GM21390 (cell line): ENCODE data around the gene PCBD2.
A peak's percentile ranks its signal among the peaks of the same experiment; 100 is the strongest.
"Not testable (repeated sequence)": the region's sequence is repeated elsewhere in the genome, so short reads cannot be mapped to it uniquely, and the experiment has no call there.

Experiments used
- ATAC-seq: cut with Tn5 transposase; IDR thresholded peaks from one replicate; pipeline ENCODE4 v1.9.1; 2021; ENCODE audit not compliant: unreplicated experiment

The PCBD2 gene

DNA sequence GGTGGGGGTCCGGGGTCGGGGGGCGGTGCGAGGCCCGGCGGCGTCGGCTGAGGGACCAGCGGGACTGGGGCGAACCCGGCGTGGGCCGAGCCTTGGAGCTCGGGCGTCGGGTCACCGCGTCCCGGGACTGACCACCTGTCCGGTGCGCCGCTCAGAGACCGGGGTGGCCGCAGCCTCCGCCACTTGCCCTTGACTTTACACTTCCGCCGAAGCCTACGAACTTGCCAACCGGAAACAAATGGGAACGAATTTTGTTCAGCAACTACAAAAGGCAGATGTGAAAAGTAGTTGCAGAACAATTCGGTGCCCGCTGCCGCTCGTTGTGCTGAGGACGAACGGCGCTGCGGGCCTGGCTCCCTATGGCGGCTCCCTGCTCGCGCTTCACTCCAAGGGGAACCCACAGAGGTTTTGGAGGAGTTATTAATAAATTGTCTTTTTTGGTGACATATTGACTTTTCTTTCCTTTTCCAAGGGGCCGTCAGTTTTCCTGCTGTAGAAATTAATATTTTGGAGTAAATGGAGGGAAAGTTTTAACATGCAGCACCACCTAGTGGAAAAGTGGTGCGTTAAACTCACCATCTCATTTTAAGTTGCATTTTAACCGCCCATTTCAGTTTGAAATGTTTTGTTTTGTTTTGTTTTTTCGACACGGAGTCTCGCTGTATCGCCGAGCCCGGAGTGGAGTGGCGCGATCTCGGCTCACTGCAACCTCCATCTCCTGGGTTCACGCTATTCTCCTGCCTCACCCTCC, 490 bp downstream of the PCBD2 start:
- ATAC-seq: peak; percentile 25

DNA sequence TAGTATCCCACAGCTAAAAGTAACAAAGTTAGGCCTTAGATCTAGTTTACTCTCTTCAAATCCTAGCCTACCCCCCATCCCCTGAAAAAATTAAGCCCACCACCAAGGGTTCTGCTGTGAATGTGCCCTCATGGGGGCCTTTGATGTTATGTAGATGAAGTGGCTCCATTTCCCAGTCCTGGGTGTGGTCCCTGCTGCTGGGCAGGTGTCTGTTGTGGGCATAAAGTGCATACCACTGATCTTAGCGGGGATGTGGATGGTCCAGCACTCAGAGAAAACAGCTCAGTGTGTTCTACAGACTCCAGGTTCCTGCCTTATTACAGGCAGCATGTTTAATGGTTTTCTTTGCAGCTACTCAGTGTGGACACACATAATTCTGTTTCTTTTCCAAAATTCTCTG, 1.9 kb downstream of the PCBD2 start:
- no peak for ATAC-seq

DNA sequence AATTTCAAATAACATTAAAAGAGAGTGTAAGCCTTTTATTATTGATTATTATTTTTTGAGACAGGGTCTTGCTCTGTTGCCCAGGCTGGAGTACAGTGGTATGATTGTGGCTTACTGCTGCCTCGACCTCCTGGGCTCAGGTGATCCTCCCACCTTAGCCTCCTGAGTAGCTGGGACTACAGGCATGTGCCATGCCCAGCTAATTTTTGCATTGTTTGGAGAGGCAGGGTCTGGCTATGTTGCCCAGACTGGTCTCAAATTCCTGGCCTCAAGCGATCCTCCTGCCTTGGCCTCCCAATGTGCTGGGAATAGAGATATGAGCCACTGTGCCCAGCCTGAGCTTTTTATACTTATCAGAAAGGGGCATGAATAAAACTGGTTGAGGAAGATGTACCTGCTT, 5.8 kb downstream of the PCBD2 start:
- not testable (repeated sequence) for ATAC-seq

DNA sequence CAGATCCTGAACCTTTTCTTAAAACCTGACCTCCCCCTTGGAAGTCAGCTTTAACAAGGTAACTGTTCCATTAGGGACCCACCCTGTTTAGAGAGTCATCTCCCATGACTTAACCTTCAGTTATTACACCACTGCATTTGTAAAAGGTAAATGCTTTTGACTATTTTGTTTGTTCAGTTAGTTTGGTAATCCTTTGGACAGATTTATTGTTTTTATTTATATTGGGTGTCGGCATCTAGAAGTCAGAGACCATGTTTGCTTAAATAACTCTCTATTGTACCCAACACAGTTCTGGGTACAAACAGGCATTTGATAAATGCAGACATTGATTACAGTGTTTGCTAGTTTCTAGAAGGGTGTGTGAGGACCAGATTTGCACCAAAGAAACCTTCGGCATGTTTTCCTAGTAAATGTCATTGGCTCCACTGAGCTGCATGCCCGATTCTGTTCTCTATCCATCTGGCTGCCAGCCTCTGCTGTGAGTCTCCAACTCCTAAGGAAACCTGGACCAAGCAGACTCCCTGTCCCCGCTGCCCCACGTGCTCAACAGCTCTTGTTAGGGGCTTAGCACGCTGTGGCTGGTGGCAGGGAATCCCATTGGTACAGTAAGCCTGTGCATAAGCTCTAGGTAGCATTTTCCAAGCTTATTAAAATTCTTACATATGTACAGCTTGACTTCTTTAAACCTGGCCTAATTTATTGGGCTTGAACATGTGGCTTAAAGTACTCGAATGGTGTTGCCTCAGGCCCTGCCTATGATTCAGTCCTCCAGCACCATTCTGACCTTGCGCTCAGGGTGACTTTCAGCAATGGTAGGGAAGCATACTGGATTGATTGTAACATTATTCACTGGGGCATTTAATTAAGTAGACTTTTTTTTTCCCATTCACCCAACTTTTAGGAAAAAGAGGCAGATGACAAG, 6.6 kb downstream of the PCBD2 start:
- no peak for ATAC-seq

DNA sequence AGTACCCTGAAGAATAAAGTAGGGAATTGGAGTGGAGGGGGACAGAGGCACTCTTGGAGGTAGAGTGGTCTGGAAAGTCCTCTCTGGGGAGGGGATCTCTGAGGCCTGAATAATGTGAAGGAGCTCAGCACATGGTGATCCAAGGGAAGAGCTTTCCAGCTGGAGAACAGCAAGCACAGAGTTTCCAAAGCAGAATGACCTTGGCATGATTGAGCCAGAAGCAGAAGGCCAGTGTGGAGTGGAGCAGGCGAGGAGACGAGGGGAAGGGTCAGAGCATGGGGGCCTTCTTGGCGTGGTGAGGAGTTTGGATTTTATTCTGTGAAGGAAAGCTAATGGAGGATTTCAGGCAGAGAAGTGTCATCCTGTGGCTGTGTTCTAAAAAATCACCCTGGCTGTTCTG, 8.3 kb downstream of the PCBD2 start:
- ATAC-seq: no peak

DNA sequence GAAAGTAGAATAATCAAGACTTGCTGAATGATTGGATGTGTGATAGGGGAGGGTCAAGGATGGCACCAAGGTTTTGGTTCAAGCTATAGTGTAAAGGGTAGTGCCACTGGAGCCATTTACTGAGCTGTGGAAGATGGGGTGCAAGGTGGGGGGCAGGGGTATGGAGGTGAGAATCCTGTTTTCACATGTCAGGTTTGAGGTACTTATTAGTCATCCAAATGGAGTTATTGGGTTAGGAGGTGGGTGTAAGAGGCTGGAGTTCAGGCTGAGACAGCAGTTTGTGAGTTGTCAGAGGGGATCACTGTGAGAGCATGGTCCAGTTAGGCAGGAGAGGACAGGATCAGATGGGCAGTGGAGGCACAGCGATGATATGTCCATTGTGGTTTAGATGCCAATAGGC, 8.9 kb downstream of the PCBD2 start:
- ATAC-seq: no peak

DNA sequence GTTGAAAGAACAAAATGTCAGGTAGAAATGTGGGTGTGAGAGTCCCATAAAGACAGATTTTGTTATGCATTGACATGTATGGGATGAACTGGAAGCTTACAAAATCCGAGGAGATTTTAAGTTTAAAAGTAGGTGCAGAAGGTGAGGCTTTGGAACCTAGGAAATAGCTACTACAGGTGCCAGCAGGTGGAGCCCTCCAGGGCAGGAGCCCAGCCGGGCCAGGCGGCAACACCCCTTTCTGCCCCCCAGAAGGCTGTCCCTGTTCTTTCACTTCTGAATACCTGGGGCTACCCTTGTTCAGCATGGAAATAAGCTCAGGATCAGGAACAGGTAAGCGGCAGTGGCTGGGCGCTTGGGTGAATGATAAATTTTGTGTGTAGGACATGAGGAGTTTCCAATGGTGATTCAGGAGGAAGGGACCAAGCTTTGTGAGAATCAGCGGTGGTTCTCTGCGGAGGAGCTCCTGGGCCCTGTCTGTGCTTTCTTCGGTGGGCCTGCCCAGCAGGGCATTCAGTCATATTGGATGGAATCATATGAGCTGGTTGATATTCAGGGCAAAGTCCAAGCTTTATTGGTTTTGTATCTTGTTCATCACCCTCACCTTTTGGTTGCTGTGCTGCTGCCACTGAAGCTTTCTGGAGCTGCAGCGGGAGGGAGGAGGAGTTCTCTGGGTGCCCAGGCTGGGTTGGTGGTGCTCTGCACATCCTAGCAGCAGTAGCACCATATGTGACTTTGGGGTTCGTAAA, 12.3 kb downstream of the PCBD2 start:
- no peak for ATAC-seq

DNA sequence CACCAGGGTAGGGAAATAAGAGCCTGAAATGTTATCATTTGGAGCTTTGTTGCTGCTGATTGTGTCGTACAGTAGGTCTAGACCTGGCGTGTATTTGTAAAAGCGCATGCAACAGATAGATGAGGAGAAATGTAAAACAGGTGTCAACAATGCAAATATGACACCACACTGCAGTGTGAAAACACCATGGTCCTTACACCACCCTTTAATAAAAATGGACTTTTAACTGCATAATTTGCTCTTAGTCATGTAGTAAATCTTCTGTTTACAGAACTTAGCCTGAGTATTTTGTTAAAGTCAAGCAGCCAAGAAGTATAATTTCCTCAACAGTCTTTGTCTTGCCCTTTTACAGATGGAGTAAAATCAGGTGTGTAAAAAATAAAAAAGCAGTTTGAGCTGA, 13.9 kb downstream of the PCBD2 start:
- ATAC-seq: no peak

DNA sequence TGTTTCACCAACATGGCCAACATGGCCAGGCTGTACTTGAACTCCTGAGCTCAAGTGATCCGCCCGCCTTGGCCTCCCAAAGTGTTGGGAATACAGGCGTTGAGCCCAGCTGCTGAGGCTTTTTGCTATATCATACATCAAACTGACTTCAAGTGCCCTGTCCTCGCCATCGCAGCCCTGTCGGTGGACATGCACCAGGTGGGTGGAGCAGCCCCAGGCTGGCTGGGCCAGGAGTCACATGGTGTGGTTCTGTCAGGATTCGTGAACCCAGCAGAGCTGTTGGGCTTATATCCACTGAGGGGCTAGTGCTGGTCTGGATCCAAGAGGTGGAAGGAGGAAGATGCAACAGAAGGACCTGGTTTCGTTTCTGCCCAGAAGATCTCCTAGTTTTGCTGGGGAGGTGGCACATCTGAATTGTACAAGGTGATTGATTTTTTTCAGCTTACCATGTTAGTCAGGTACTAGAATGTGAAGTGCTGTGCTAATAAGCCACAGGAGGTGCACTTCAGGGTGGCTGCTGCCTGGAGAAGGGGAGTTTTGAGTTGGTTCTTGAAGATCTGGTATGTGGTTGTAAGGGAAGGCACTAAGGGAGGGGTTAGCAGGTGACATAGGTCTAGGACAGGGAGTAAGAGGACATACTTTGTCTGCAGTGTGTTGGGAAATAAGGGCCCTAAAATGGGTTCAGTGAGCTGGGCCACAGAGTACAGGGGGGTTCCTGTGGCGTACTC, 16.1 kb downstream of the PCBD2 start:
- ATAC-seq: no peak

DNA sequence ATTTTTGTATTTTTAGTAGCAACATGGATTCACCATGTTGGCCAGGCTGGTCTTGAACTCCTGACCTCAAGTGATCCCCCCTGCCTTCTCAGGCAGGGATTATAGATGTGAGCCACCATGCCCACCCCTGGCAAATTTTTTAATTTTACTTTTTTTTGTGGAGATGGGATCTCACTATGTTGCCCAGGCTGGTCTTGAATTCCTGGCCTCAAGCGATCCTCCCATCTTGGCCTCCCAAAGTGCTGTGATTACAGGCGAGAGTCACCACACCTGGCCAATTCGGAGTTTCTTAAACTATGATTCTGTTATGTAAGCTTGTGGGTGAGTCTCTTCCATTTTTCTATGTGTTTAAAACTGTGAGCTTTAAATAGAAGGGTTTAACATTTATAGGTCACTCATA, 27.6 kb downstream of the PCBD2 start:
- ATAC-seq: no peak

DNA sequence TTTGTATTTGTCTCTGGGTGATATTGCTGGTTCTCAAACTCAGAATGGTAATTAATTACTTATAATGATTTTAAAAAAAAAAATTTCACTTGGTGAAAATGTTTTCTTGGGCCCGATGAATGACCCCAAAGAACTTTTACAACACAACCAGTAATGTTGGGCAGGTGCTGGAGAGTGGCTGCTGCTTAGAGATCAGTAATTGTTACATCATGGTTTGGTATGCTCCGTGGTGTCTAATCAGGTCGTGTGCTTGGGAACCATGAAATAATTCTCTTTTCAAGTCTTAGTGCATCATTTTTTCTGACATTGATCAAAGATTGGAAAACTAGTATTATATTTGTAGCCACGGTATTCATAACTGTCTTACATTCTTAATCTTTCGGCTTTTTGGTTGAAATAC, 29.3 kb downstream of the PCBD2 start:
- no peak for ATAC-seq

DNA sequence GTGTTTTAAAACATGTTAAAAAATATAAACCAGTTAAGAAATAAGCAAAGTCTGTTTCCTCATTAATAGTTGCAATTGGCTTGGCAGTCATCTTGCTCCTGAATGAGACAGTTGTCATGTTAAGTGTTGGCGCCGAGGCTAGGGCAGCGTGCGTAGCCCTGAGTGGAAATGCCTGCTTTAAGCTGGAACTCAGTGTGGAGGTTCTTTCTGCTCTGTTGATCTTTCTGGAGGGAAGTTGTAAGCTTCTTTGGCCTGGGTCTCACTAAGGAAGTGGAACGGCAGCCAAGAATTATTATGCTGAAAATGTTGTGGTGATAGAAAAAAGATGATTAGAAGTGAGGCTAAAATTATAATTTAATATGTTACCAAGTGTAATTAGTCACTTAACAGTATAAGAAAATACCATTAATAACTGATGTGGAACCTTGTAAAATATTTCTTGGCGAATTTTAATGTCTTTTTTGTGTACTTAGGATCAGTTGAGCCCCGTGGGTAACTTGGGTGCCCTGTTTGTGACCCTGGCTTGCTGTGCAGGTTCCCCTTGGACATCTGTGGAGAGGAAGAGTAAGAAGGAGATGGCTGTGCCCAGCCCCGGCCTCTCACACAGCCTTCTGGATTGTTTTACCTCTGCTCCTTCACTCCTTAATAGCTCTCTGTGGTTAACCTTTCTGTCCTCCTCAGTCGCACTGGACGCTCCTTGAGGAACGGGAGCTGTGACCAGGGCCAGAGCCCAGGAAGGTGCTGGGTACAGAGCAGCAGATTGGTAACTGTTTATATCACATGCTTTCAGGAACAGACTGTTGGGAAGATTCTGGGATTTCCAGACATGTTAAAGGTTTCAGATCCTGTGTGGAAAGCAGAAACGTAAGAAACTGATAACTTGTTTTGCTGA, 31.0 kb downstream of the PCBD2 start:
- ATAC-seq: no peak

DNA sequence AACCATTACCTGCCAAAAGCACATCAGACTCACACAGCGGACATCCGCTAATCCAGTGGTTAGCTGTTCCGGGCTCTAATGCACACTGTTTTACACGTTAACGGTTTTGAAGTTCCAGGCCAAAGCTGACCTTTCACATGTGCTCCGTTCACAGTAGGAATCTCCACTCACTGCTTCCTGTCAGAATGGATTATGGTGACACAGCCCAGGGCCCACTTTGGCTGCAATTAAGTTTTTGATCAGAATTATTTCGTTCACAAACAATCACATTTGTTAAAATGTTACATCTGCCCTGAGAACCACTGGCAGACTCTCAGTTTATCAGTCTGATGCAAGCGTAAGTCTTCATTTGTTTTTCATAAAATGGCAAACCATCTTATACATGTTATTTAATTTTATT, 32.6 kb downstream of the PCBD2 start:
- ATAC-seq: no peak

DNA sequence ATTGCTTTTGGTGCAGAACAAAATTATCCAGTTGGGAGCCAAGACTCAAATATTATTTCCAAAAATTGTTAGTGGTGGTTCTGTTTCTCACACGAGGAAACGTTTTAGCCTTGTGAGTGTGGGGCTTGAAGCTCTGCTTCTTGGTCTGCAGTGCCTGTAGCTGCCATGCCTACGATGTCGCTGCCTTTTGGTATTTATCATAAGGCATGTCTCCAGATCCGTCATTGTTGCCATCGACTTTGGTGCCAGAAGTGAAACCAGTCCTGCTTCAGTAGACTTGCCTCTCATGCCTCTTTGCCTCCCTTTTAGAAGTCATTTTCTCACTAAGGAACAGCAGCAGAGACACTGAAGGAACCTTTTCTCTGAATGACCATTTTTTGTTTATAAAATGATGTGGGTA, 33.1 kb downstream of the PCBD2 start:
- ATAC-seq: no peak

DNA sequence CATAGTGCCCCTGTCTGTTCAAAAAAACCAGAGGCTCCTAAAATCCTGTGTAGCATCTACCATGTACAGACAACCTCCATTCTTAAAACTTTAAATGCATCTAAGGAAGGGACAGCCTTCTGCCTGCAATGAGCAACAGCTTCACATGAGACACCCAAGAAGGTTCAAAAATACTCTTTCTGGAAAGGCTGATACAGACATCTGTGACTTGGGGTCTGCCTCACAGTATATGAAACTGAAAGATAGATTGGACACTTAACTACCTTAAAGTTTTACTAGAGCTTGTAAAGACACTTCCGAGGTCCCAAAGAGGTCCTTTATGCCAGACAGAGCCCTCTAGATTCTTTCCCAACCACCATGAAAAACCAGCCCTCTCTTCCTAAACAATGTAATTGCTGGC, 34.6 kb downstream of the PCBD2 start:
- no peak for ATAC-seq

DNA sequence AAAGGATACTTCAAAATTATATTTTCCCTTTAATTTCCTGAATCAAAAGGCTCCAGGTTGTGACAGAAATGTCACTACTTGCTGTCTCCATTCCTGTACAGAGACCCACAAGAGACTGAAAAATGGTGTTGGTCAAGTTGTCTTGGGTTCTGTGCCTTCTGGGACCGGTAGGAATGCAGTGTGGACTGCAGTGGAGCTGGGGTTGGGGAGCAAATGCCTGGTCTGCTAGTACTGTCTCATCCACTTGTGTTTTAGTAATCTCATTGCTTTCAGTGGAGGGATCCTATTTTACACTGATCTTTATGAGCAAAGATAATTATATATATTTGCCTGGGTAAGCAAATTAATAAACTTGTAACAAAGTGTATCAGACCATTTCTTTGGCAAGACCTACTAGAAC, 38.6 kb downstream of the PCBD2 start:
- no peak for ATAC-seq

DNA sequence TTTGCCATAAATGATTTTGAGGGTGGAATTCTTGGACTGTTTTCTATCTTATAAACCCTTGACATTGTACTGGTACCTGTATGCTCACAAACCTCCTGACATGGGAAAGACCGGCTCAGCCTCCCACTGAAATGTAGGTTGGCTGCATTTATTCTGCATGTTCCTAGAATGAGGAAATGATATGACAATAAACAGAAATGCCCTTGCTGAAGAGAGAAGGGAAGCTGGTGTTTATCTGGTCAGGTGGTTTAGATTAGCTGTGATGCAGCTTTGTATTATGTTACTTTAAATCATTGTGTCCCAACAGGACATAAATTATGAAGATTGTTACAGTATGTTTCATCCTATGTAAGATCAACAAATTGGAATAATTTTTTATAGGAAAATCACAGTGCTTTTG, 39.7 kb downstream of the PCBD2 start:
- ATAC-seq: no peak

DNA sequence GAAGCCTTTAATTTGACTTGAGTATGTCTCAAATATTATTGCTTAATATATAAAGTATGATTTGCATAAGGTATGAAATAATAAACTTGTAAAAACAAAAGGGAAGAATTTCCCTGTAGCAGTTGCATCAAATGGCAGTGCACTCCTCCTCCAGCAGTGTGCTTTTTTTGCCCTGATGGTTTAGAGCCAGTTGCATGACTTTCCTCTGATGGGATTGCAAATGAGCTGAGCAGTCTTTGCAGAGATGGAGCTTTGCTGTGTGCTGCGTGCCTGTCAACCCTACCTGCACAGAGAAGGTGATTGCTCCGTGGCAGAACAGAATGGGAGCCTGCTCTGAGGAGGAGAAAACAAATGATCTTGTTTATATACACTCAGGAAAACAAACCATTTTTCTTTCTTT, 40.1 kb downstream of the PCBD2 start:
- no peak for ATAC-seq

DNA sequence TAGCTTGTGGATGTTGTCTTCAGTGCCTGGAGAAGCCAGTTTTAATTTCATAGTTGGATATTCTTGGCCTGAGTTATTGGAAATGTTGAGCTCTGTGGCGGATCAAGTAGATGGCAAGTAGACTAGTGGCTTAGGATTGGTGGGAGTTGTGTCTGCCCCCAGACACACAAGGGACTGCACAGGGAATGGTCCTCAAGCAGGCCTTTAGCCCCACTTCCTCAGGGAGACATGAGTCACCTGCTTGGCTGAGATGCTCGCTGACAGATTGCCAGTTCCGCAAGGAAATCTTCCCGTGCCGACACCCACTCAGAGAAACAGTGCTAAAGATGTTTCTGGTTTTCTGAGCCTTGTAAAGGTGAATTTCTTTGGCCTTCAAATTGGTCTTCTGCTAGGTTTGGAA, 44.0 kb downstream of the PCBD2 start:
- no peak for ATAC-seq

DNA sequence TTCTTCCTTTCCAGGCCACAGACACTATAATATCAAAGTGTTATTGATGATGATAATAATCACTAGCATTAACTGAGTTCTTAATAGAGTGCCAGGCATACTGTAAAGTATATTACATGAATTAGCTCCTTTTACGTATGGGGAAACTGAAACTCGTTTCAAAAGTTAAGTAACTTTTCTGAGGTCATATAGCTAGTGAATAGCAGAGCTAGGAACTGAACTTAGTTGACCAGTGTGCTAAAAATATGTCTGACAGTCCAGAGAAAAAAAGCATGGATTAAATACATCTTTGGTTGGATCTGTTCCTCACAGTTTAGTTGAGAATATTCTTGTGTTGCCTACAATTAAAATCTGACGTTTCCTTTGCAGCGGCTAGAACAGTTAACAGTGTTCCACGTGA, 44.4 kb downstream of the PCBD2 start:
- no peak for ATAC-seq
